Activated CD8-positive, alpha-beta memory T cell treated with anti-CD3 and anti-CD28 coated beads, Interleukin-2, amount 50 U/mL, for 48 hours (primary cell): ENCODE measurements around the gene TCF15.

Experiments
- DNase-seq: peaks from one replicate; pipeline ENCODE4 v3.0.0-alpha.2; 2020

The TCF15 gene

DNA sequence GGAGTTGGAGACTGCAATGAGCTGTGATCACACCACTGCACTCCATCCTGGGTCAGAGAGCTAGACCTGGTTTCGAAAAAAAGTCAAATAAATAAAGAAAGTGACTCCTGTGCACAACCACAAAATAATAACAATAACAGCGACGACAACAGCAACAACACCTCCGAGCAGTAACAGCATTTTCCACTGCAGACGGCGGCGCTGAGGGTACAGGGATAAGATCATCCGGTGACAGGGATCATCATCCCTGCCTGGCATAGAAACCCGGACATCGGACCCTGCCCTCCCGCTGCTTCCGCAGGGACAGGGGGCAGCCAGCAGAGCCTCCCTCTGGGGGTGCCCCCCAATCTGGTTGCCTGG, 31.4 kb upstream of the TCF15 start:
- DNase-seq = no peak

- no peak for DNase-seq
Observed at GRCh38 chr20:640674-641515, 30.8 kb upstream of the TCF15 start.

DNA sequence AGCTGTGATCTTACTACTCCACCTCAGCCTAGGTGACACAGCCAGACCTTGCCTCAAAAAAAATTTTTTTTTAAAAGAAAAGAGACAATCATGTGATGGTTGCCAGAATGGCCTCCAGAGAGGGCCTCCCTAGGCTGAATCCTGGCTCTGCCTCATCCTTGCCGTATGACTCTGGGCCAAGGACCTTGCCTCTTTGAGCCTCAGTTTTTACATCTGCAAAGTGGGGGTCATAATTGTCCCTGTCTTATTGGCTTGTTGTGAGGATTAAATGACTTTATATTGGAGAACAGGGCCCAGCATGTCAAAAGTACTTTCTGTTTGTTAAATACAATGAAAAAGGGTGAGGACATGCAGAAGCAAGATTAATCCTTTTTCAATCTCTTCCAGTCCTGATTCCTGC, 28.5 kb upstream of the TCF15 start:
- no peak for DNase-seq

DNA sequence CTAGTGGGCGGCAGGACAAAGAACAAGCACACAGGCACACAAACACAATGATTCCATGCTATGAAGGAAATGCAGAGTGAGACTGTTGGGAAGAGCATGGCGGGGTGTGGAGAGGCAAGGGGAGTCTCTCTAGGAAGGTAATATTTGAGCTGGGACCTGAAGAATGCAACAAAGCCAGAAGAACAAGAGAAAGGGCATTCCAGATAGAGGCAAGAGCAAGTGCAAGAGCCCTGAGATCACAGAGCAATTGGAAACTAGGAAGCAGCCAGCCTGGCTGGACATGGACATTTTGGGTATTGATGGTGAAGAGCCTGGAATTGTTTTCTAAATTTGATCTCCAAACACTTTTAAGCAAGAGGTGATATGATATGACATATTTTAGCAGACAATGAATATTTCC, 27.4 kb upstream of the TCF15 start:
- no peak for DNase-seq

DNA sequence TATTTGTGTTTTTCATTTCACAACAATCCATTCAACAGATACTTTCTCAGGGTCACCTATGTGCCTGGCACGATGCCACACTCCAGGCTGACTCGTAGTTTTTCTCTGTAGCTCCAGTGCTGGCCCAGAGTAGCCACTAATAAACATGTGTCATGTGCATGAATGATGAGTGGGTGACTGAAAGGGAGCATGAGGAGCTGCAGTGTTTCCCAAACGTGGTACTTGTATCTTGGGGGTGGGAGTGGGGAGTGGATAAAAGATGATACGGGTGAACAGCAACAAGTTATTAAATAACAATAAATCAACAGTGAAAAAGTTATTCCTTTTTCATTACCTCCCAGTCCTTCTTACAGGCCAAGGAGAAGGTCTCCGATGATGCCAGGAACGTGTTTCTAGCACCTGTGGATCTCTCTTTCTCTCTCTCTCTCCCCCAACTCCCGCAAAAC, 25.8 kb upstream of the TCF15 start:
- no peak for DNase-seq

- DNase-seq = no peak
Observed at GRCh38 chr20:635028-635892, 25.2 kb upstream of the TCF15 start.

- no peak for DNase-seq
Observed at GRCh38 chr20:634148-634925, 24.2 kb upstream of the TCF15 start.

GRCh38 chr20:631101-631500, 21.0 kb upstream of the TCF15 start:
- DNase-seq = no peak

DNA sequence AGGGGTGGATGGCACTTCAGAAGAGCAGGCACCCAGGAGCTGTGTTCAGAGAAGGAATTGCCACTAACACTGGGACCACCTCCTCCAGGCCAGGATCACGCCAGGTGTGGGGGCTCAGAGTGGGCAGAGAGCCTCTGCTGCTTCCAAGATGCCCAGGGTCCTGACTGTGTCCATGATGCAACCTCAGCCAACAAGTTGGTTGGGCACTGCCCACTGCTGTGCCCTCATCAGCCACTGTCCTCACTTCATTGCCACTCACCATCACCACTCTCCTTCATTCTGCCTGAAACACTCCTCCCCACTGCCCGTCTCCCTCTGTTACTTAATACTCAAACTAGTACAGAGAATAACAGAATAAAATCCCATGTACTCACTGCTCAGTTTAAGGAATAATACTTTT, 16.5 kb upstream of the TCF15 start:
- DNase-seq = no peak

GRCh38 chr20:625360-625932, 15.3 kb upstream of the TCF15 start:
- DNase-seq = no peak

DNA sequence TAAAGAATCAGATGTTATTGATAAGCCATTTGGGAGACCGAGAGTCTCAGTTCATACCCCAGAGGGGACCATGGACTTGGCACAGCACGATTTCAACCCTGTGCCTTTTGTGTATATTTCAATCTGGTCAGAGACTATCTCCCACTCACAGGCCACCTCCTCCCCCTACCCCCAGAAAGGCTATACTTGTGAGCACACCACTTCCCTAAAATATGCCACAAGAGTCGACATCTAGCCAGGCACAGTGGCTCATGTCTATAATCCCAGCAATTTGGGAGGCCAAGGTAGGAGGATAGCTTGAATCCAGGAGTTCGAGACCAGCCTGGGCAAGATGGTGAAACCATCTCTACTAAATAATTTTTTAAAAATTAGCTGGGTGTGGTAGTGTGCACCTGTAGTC, 13.6 kb upstream of the TCF15 start:
- DNase-seq = no peak

GRCh38 chr20:623021-623420, 12.9 kb upstream of the TCF15 start:
- no peak for DNase-seq

DNA sequence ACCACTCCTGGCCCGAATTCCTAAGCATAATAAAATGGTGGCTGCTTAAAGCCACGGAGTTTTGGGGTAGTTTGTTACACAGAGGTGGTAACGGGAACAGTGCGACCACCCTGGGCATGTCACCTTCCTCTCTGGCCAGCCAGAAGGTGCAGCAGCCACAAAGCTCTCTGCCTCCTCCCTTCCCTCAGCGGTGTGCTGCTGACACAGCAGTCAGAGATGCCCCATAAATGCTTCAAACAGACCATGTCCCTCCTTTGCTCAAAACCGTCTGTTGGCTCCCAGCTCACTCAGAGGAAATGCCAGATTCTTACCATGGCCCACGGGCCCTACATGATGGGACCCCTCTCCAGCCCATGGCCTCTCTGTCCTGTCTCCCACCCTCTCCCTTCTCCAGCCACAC, 12.1 kb upstream of the TCF15 start:
- no peak for DNase-seq

DNA sequence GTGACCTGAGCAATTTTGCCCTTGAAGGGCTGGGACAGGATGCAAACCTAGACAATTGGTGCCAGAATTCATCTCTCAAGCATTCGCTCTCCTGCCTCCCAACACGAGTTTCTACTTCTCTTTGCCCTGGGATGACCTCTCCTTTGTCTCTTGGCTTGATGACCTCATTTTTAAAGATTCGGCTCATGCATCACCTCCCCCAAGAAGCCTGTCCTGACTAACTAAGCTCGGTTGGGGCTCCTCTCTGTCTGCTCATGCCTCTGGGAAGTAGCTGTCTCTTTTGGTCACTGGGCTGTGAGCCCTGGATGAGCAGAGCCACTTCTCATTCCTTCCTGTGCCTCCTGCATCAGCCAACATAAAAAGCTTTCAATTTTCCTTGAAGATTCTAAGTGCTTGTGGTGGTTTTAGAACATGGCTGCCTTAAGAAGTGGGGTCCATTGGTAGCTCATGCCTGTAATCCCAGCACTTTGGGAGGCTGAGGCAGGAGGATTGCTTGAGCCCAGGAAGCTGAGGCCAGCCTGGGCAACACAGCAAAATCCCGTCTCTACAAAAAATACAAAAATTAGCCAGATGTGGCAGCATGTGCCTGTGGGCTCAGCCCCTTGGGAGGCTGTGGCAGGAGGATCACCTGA, 11.1 kb upstream of the TCF15 start:
- DNase-seq = no peak

DNA sequence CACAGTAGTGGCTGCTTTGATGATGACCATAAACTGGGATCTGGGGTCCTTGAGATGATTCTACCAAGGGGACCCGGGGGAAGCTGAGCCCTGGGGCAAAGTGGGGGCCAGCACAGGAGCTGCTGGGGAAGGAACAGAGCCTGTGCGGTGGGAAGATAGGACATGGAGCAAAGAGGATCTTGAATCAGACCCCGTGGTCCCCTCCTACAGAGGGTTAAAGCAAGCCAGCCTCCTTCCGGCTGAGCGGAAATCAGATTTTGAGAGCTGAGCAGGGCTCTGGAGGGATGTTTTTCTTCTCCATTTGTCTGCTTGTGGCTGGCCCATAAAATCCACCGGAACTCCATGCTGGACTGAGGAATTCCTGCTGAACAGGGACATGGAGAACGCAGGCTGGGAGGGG, 10.1 kb upstream of the TCF15 start:
- DNase-seq = no peak

- DNase-seq = no peak
Observed at GRCh38 chr20:618980-619379, 8.9 kb upstream of the TCF15 start.

GRCh38 chr20:617934-618690, 8.0 kb upstream of the TCF15 start:
- DNase-seq = no peak

DNA sequence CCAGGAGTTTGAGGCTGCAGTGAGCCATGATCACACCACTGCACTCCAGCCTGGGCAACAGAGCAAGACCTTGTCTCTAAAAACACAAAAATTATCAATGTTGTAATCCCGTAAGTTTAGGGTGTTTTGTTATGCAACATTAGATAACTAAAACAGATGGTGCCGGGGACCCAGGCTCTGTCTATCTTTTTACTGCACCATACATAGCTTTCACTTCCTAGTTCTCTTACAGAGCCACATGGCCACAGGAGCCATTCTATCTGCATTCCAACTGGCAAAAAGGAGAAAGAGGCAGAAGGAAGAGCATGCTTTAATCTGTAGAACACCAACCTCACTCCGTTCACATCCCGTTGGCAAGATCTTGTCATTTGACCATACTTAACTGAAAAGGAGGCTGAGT, 5.4 kb upstream of the TCF15 start:
- no peak for DNase-seq

DNA sequence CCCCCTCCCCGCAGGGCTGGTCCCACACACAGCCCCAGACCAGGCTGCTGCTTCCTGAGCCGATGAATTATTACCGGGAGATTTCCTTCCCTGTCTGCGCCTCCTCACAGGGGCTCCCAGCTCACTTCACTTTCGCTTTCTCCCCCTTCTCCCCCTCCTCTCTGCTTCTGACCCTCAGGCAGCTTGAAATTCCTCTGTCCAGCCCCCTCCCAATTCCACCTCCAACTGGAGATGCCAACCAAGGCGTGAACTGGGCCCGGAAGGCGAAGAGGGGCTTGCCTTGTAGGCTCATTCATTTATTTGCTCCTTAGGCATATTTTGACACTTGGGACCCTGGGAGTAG, 1.7 kb upstream of the TCF15 start:
- DNase-seq = no peak

GRCh38 chr20:611047-611842, 1.1 kb upstream of the TCF15 start:
- no peak for DNase-seq

GRCh38 chr20:609371-609964, 641 bp downstream of the TCF15 start:
- no peak for DNase-seq
